Lung (tissue), 12 donors: Measurements from ENCODE around the gene RPS10. TPM values are rescaled to one million over a fixed set of nuclear protein-coding genes. Genes with fewer than 3 reads are reported as not detected.

Source experiments
- ATAC-seq: fragments of 200-7000 bp; cut with Tn5 transposase; one replicate; pipeline ENCODE4 v1.9.1; 2020; ENCODE audit warnings: moderate number of reproducible peaks; ENCODE audit not compliant: insufficient read depth, low FRiP score
- DNase-seq, 3 donors: peaks; one replicate each; pipeline ENCODE4 v3.0.0-alpha.2; 2013 to 2017
- H3K27ac ChIP-seq, 2 donors: one replicate each; pipeline ENCODE4 v1.5.1; 2013; ENCODE audit warnings: mild to moderate bottlenecking in 2 of 2, moderate library complexity in 2 of 2, control low read depth in 1 of 2, inconsistent platforms in 1 of 2, low read depth in 1 of 2, low read length in 1 of 2
- H3K27me3 ChIP-seq, 3 donors: one replicate each; pipeline ENCODE4 v1.5.1; 2013; ENCODE audit warnings: low read length in 2 of 3; ENCODE audit not compliant: control insufficient read depth in 3 of 3, insufficient read depth in 3 of 3
- H3K36me3 ChIP-seq, 4 donors: one replicate each; pipeline ENCODE4 v1.5.1; 2013; ENCODE audit warnings: low read length in 4 of 4, mild to moderate bottlenecking in 1 of 4, moderate library complexity in 1 of 4; ENCODE audit not compliant: control insufficient read depth in 4 of 4, insufficient read depth in 4 of 4
- H3K4me1 ChIP-seq, 5 donors: one replicate each; pipeline ENCODE4 v1.5.1; 2013; ENCODE audit warnings: low read length in 5 of 5, mild to moderate bottlenecking in 2 of 5, moderate library complexity in 1 of 5; ENCODE audit not compliant: control insufficient read depth in 5 of 5, insufficient read depth in 5 of 5
- H3K4me3 ChIP-seq: one replicate; pipeline ENCODE4 v1.5.1; 2013; ENCODE audit warnings: mild to moderate bottlenecking, control low read depth, moderate library complexity
- H3K9ac ChIP-seq, 2 donors: one replicate each; pipeline ENCODE4 v1.5.1; 2013; ENCODE audit warnings: low read length in 2 of 2, control low read depth in 1 of 2; ENCODE audit not compliant: insufficient read depth in 1 of 2
- H3K9me3 ChIP-seq, 4 donors: one replicate each; pipeline ENCODE4 v1.5.1; 2013; ENCODE audit warnings: low read length in 3 of 4, mild to moderate bottlenecking in 1 of 4, moderate library complexity in 1 of 4; ENCODE audit not compliant: control insufficient read depth in 4 of 4, insufficient read depth in 3 of 4
- CTCF ChIP-seq: IDR thresholded peaks from 2 replicates; pipeline ENCODE4 v1.5.1; 2012; ENCODE audit warnings: mild to moderate bottlenecking; ENCODE audit errors: control extremely low read depth, extremely low read depth
- WGBS, 2 donors: extraction: QIAGEN DNeasy Blood & Tissue Kit; methylation state at CpG; one replicate each; pipeline ENCODE4 v1.1.7; 2013; 5-methylcytosine and 5-hydroxymethylcytosine counted together
- polyA plus RNA-seq, 2 donors: library from polyadenylated mRNA; stranded (reverse); fragments of 200-250 nt; gene quantifications; one replicate each; pipeline ENCODE4 v1.2.1, GENCODE V29; 2013
- total RNA-seq, 2 donors: library from RNA; depleted of rRNA in 1 of 2; stranded (reverse); fragments of >200 nt in 1 of 2; gene quantifications; one replicate each; pipeline ENCODE4 v1.2.1, GENCODE V29; 2014 to 2021
- donor health status: control.
- donor health status: control.
- donor health status: Bipolar disorder and iron deficiency.
- donor health status: healthy.
- donor health status: DM: yes; HTN: yes; CAD: no.

The RPS10 gene
- total and polyA plus RNA-seq, 4 donors, result 846 to 2,710 (median 1,738) TPM

- ATAC-seq (no peak), DNase-seq (no peak)
- H3K27ac ChIP-seq, result no peak overlapping the region
- H3K4me1 ChIP-seq, result peaks cover 0 to 6% (median 0%) of the 10 kb centered on the region in 5 donors
- no peaks in the 10 kb centered on the region for H3K36me3 ChIP-seq
- H3K9ac ChIP-seq, result no peak overlapping the region
- 82 to 86% methylated on average over 1 of the region's 1 CpG for WGBS, 2 donors
- no peak overlapping the region for H3K4me3 ChIP-seq
- peaks cover 0 to 2% (median 0%) of the 10 kb centered on the region in 4 donors for H3K9me3 ChIP-seq
- no peaks in the 10 kb centered on the region for H3K27me3 ChIP-seq
- TF ChIP-seq CTCF, result no peak
Observed at GRCh38 chr6:34473967-34474366, 48.1 kb upstream of the RPS10 start.

- H3K4me1 ChIP-seq, result peaks cover 0 to 6% (median 0%) of the 10 kb centered on the region in 5 donors
- DNase-seq (no peak), ATAC-seq (no peak)
- no peak overlapping the region for H3K27ac ChIP-seq
- H3K9ac ChIP-seq, result no peak overlapping the region
- H3K4me3 ChIP-seq, result no peak overlapping the region
- WGBS, 2 donors, result 88 to 89% methylated on average over 5 of the region's 5 CpGs
- H3K27me3 ChIP-seq, result no peaks in the 10 kb centered on the region
- H3K36me3 ChIP-seq, result no peaks in the 10 kb centered on the region
- no peak for TF ChIP-seq CTCF
- H3K9me3 ChIP-seq, result peaks cover 0 to 2% (median 0%) of the 10 kb centered on the region in 4 donors
Observed at GRCh38 chr6:34472425-34472824, 46.6 kb upstream of the RPS10 start.

- H3K36me3 ChIP-seq, result no peaks in the 10 kb centered on the region
- ATAC-seq (no peak), DNase-seq (no peak)
- peaks cover 0 to 12% (median 9%) of the 10 kb centered on the region in 3 donors for H3K27me3 ChIP-seq
- H3K27ac ChIP-seq, result no peak overlapping the region
- no peak overlapping the region for H3K4me3 ChIP-seq
- no peak for TF ChIP-seq CTCF
- peaks cover 0 to 2% (median 0%) of the 10 kb centered on the region in 4 donors for H3K9me3 ChIP-seq
- no peak overlapping the region for H3K9ac ChIP-seq
- peaks cover 0 to 5% (median 0%) of the 10 kb centered on the region in 5 donors for H3K4me1 ChIP-seq
- WGBS, 2 donors, result 77 to 80% methylated on average over 3 of the region's 3 CpGs
Observed at GRCh38 chr6:34469499-34469898, 43.6 kb upstream of the RPS10 start.

GRCh38 chr6:34468378-34468892 lies 42.6 kb upstream of the RPS10 start:
- Histone ChIP-seq H3K9ac (no peak overlapping the region), H3K36me3 (no peaks in the 10 kb centered on the region), H3K4me3 (no peak overlapping the region), H3K27me3 (peaks cover 0 to 12% (median 9%) of the 10 kb centered on the region in 3 donors), H3K9me3 (no peaks in the 10 kb centered on the region), H3K4me1 (peaks cover 0 to 5% (median 0%) of the 10 kb centered on the region in 5 donors), H3K27ac (no peak overlapping the region)
- DNase-seq (no peak), ATAC-seq (no peak)
- no peak for TF ChIP-seq CTCF
- 70 to 81% methylated on average over 4 of the region's 4 CpGs for whole genome bisulfite sequencing, 2 donors
